HG02840 (cell line): Measurements from ENCODE around the gene EXOG.

Source experiments
- ATAC-seq: cut with Tn5 transposase; IDR thresholded peaks from one replicate; pipeline ENCODE4 v1.9.1; 2021; ENCODE audit warnings: mild to moderate bottlenecking, moderate library complexity, moderate number of reproducible peaks; ENCODE audit not compliant: unreplicated experiment, low FRiP score

Gene EXOG

DNA sequence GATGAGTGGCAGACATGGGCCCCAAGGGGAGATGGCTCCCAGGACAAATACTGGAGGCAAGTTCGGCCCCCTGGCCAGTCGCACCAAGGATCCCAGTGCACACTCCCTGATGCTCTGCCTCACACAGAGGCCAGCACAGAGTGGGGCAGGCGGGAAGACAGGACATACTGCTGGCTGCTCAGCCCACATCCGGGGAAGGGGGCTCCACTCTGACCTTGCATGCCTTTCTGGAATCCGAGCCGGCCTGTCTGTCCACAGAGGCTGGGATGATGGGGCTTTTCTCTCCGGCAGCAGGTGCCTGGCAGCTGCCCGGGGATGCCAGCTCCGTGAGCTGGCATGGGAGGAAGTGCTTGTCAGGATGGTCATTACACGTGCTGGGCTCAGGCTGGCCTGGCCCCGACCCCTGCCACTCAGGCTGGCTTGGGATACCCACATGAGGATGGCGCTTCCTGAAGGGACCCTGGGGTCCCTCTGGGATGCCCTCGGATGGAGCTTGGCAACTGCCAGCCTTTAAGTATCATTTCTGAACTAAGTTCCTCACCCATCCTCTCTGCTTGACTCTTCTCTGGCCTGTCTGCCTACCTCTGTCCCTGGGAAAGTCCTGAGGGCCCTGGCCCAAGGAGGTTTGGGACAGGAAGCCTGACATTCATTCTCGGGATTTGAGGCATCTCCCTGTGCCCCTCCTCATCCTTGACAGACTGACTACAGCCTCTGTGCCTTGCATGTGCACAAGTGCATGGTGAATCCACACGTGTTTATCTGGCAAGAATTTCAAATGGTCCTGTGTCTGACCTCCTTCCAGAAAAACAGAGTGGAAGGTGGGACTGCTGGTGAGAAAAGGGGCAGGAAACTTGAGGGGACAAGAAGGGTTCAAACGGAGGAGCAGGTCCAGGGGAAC lies 46.5 kb downstream of the EXOG start:
- ATAC-seq: no peak

DNA sequence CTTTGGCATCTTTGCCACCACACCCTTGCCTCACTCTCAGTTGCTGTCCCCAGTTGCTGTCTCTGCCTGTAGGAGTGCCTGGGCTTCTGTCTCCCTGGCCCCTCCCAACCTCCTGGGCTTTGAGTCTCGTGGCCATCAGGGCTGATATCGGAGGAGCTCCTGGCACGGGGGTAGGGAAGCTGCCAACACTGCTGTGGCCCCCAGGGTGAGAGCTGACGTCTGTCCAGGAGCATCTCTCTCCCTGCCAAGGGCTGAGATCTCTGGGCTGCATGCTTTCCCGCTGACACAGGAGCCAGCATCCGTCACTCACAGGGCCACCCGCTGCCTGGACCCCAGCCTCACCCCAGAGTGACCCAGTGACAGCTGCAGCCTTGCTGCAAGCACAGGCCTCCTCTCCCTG lies 47.4 kb downstream of the EXOG start:
- no peak for ATAC-seq

GRCh38 chr3:38544926-38545325 lies 48.8 kb downstream of the EXOG start:
- ATAC-seq: no peak

- no peak for ATAC-seq
Measured at GRCh38 chr3:38545550-38545949, 49.4 kb downstream of the EXOG start.

DNA sequence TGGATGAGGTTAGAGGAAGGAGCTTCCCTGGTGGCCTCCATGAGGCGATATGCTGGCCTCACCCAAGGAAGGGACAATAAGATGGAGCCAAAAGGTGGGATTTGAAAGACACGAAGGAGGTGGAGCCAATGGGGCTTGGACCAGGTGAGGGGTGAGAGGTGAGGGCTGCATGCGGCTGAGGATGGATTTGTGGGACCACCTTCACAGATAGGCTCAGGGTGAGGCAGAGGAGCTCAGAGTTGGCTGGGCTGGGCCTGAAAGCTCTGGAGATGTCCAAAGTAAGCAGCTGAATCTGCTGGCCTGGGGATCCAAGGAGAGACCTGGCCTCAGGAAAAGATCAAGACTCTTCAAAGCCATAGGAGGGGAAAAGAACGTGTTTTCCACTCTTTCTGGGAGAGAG lies 49.8 kb downstream of the EXOG start:
- no peak for ATAC-seq

GRCh38 chr3:38548154-38548931 lies 52.2 kb downstream of the EXOG start:
- ATAC-seq: no peak

GRCh38 chr3:38549082-38549481 lies 52.9 kb downstream of the EXOG start:
- no peak for ATAC-seq

DNA sequence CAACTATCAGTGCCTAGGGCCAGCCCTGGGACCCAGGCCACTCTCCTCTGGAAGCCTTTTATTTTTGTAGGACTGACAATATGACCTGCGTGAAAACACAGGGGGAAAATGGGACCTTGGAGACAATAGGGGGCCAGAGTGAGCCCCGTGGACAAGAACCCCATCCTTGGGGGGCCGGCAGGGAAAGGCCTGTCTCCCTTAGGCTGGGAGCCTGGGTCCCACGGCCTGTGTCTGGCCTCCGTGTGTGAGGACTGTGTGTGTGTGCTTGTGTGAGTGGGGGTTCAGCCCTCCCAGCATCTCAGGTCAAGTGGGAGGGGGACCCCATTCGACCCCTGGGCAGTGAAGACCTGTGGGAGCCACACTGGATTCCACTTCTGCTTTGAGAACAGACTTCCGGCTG lies 53.3 kb downstream of the EXOG start:
- ATAC-seq: no peak

DNA sequence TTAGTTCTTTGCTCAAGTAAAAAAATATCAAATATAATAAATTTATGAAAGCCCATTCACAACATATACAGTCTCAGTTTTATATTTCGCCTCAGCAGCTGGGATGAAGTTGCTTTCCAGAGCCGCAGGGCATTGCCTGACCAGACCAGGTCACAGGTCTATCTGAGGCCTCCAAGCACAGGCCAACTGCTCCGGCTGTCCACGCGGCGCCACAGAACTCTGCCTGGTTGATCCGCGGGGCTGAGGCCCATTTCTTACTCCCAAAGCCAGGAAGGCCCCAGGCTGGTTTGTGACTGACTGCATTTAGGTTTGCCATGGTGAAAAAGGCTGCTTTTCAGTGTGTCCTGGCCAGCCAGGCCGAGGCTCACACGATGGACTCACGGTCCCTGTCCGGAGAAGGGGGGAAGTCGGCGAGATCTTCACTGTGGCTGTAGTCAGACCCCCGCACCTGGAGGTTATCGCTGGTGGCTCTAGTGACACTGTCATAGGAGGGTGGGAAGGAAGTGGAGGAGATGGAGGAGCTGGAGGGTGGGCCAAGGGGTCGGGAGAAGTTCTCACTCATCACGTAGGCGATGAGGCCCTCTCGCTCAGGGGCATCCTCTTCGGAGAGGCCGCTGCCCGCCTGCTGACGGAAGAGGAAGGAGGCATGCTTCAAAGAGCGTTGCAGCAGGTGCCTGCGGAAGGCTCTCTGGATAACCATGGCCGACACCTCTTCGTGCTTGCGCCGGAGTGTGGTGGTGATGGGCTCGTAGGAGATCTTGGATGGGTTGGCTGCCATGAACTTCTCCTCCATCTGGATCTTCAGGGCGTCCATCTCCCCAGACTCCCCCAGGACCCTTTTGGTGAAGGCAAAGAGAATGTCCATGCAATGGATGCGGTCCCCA lies 54.1 kb downstream of the EXOG start:
- ATAC-seq: no peak

DNA sequence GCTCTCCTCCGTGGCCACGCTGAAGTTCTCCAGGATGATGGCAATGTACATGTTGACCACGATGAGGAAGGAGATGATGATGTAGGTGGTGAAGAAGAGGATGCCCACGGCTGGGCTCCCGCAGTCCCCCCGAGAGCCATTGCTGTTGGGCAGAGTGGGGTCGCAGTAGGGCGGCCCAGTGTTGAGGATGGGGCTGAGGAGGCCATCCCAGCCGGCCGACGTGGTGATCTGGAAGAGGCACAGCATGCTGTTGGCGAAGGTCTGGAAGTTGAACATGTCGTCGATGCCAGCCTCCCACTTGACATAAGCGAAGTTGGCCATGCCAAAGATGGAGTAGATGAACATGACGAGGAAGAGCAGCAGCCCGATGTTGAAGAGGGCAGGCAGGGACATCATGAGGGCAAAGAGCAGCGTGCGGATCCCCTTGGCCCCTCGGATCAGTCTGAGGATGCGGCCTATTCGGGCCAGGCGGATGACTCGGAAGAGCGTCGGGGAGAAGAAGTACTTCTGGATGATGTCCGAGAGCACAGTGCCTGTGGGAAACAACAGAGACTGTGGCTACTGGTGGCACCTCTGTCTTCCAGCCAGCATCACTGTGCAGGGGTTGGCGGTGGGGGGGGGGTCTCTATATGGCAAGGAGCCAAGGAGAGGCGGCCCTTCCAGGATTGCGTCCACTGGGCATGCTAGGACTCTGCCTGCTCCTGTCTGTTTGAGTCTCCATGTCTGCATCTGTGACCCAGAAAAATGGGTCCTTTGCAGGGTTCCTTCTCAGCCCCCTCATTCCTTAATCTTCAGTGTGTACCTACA lies 55.1 kb downstream of the EXOG start:
- ATAC-seq: no peak

- ATAC-seq: no peak
Measured at GRCh38 chr3:38552364-38552763, 56.2 kb downstream of the EXOG start.

DNA sequence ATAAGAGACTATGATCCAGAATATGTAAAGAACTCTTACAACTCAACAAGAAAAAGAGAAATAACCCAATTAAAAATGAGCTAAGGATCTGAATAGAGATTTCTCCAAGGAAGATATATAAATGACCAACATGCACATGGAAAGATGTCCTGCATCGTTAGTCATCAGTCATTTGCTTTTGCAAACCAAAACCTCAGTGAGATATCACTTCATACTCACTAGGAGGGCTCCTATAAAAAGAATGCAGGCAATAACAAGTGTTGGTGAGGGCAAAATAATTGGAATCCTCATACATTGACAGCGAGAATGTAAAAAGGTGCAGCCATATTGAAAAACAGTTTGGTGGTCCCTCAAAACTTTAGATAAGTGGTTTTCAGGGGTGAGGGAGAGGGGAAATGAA lies 56.9 kb downstream of the EXOG start:
- ATAC-seq: no peak

- no peak for ATAC-seq
Measured at GRCh38 chr3:38554127-38554827, 58.1 kb downstream of the EXOG start.

DNA sequence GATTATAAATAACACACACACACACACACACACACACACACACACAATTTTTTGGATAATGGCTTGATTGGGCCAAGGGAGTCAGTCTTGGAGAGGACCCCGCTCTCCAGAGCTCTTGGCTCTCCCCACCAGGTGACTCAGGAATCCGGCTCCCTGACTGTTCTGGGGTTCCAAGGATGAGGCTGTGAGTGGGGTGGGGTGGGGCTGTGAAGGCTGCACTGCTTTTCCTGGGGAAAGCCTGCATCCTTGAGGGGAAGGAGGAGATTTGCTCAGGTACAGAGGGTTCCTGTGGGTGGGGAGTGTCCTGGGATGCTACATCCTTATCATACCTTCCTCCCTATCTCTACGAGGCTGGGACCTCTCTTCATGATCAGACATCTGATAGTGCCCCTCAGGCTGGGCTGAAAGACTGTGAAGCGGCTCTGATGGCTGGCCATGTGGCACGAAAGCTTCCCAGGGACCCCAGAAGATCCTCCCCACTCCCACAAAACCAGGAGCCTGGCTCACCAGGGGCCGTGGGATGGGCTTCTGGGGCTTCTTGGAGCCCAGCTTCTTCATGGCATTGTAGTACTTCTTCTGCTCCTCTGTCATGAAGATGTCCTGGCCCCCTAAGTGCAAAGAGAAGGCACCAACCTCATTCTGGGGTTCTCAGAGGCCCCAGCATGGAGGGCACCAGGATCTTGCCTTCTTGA lies 59.2 kb downstream of the EXOG start:
- ATAC-seq: no peak

- ATAC-seq: no peak
Measured at GRCh38 chr3:38555926-38556325, 59.8 kb downstream of the EXOG start.

DNA sequence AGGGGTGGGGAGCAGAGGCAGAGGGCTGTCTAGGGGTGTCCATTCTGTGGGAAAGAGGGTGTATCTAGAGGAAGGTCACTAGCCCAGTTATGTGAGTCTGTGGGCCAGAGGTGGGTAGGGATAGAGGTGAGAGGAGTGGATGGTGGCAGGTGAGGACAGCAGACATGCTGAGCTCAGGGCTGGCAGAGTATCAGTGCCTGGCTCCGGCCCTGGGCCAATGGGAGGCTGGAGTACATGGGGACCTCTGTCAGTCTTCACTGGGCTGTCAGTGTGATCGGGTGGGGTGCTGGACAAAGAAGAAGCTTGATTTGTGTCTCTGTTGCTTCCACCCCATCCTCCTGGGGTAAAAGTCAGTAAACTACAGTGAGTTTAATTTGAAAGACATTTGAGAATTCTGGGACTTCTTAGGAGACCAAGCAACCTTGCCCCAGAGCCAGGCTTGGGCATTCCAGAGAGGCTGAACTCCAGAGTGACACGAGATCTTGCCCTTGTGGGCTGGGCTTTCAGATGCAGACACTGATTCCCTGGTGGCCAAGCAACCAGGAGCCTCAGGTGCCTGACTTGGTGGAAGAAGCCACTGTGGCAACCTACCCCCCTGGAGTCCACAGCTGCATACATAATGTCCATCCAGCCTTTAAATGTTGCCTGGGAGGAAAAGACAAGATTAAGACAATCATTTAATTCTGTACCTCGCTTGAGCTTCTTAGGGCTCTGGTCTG lies 60.7 kb downstream of the EXOG start:
- no peak for ATAC-seq

- ATAC-seq: no peak
Measured at GRCh38 chr3:38558864-38559263, 62.7 kb downstream of the EXOG start.

- ATAC-seq: no peak
Measured at GRCh38 chr3:38560284-38560683, 64.1 kb downstream of the EXOG start.
